Stimulated activated CD4-positive, alpha-beta T cell treated with anti-CD3 and anti-CD28 coated beads, Interleukin-2, amount 100 ng/mL, for 4 hours (primary cell): ENCODE data around the gene LDB3.
"Not testable (repeated sequence)": the region's sequence is repeated elsewhere in the genome, so short reads cannot be mapped to it uniquely, and the experiment has no call there.

ENCODE experiments used
- DNase-seq: peaks from one replicate; pipeline ENCODE4 v3.0.0-alpha.2; 2020; ENCODE audit warnings: low read depth

LDB3 gene

GRCh38 chr10:86734207-86734988 is 66.1 kb downstream of the LDB3 start:
- DNase-seq = no peak

- not testable (repeated sequence) for DNase-seq
Measured at GRCh38 chr10:86735278-86735677, 67.0 kb downstream of the LDB3 start.

GRCh38 chr10:86742230-86742629 is 73.9 kb downstream of the LDB3 start:
- no peak for DNase-seq

- DNase-seq = no peak
Measured at GRCh38 chr10:86744067-86744725, 75.9 kb downstream of the LDB3 start.

GRCh38 chr10:86747796-86748581 is 79.7 kb downstream of the LDB3 start:
- no peak for DNase-seq

GRCh38 chr10:86749854-86750253 is 81.5 kb downstream of the LDB3 start:
- DNase-seq = no peak

GRCh38 chr10:86751477-86751876 is 83.2 kb downstream of the LDB3 start:
- no peak for DNase-seq

GRCh38 chr10:86752311-86752710 is 84.0 kb downstream of the LDB3 start:
- DNase-seq = no peak

- no peak for DNase-seq
Measured at GRCh38 chr10:86753051-86753450, 84.7 kb downstream of the LDB3 start.

- DNase-seq = no peak
Measured at GRCh38 chr10:86753638-86754434, 85.5 kb downstream of the LDB3 start.

- no peak for DNase-seq
Measured at GRCh38 chr10:86755454-86755739, 87.1 kb downstream of the LDB3 start.

- peak; percentile 80 for DNase-seq
Measured at GRCh38 chr10:86755740-86756510, 87.6 kb downstream of the LDB3 start.

- DNase-seq = no peak
Measured at GRCh38 chr10:86756511-86757112, 88.3 kb downstream of the LDB3 start, which contains the start of gene BMPR1A. Gene BMPR1A, plus strand, starts transcription at chr10:86756619. Its CDS starts 119,400 bp downstream, at chr10:86876019.

GRCh38 chr10:86757113-86757972 is 89.0 kb downstream of the LDB3 start:
- DNase-seq = no peak

- DNase-seq = no peak
Measured at GRCh38 chr10:86758189-86759072, 90.1 kb downstream of the LDB3 start.

- no peak for DNase-seq
Measured at GRCh38 chr10:86759073-86759672, 90.9 kb downstream of the LDB3 start.

- DNase-seq = no peak
Measured at GRCh38 chr10:86763404-86763803, 95.1 kb downstream of the LDB3 start.

GRCh38 chr10:86765548-86765947 is 97.2 kb downstream of the LDB3 start:
- DNase-seq = no peak
